HG03442 (cell line): ENCODE measurements around the gene PCK2.
"Not testable (repeated sequence)": the region's sequence is repeated elsewhere in the genome, so short reads cannot be mapped to it uniquely, and the experiment has no call there.

ENCODE experiments used
- ATAC-seq: cut with Tn5 transposase; IDR thresholded peaks from one replicate; pipeline ENCODE4 v1.9.1; 2021; ENCODE audit warnings: mild to moderate bottlenecking, moderate library complexity; ENCODE audit not compliant: unreplicated experiment

Gene PCK2

GRCh38 chr14:24093207-24093900, 757 bp upstream of the PCK2 start:
- no peak for ATAC-seq

DNA sequence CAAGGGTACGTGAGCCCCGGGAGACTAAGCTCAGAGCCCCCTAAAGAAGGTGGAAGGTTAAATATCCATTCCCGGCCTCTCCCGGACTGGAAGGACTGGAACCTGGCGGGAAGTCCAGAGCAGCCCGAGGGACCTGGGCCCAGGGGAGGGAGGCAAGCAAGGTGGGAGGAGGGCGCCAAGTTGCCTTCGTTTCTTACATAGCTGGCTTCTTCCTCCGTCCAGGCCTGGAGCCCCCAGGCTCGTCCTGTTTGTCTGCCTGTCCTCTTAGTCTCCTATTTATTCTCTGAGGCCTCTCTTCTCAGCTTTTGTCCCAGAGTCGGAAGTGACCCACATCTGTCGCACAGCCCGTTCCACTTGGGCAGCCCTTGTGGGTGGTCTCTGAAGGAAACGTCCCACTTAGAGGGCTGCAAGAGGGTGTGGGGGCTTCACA, 745 bp downstream of the PCK2 start:
- no peak for ATAC-seq

GRCh38 chr14:24095271-24096068, 1.4 kb downstream of the PCK2 start:
- ATAC-seq: peak; percentile 74

- ATAC-seq: no peak
These were observed 2.6 kb downstream of the PCK2 start for GRCh38 chr14:24096545-24097181.

DNA sequence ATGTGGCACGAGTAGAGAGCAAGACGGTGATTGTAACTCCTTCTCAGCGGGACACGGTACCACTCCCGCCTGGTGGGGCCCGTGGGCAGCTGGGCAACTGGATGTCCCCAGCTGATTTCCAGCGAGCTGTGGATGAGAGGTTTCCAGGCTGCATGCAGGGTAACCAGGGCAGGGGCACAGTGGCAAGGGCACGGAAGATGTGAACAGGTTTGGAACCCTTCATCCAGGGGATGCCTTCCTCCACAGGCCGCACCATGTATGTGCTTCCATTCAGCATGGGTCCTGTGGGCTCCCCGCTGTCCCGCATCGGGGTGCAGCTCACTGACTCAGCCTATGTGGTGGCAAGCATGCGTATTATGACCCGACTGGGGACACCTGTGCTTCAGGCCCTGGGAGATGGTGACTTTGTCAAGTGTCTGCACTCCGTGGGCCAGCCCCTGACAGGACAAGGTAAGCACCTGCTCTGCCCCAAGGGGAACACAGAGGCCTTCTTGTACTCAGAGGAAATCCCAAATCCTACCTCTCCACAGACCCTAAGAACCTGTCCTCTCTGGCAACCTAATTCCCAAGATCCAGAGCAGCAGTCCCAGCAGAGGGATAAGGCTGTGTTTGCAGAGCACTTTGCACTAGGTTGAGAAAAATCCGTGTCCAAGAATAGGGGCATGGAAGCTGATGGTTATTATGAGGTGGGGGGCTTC, 4.3 kb downstream of the PCK2 start:
- ATAC-seq: no peak

- ATAC-seq: no peak
These were observed 5.1 kb downstream of the PCK2 start for GRCh38 chr14:24098927-24099813.

GRCh38 chr14:24100197-24100981, 6.3 kb downstream of the PCK2 start:
- no peak for ATAC-seq

DNA sequence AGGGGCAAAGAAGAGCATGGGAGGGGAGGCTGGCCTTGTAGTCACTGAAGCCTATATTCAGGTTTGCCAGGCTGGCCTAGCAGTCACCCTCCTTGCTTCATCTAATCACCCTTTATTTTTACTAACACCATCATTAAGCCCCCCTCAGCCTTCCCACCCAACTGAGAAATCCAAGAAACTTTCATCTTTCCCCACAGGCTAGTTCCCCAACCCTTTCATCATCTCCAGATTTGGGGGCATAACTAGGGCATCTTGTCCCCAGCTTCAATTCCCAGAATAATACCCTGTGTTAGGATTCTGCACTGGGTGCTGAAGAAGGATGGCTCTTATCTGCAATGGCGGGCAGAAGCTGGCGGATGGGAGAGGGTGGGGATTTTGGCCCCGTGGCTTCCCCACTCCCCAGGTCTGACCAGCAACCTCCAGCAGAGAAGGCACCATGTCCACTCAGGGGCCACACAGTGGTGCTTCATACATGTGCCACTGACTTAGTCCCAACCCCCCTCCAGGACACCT, 6.9 kb downstream of the PCK2 start:
- ATAC-seq: no peak

- ATAC-seq: no peak
These were observed 8.4 kb downstream of the PCK2 start for GRCh38 chr14:24102357-24103048.

- no peak for ATAC-seq
These were observed 9.3 kb downstream of the PCK2 start for GRCh38 chr14:24103451-24103850.

DNA sequence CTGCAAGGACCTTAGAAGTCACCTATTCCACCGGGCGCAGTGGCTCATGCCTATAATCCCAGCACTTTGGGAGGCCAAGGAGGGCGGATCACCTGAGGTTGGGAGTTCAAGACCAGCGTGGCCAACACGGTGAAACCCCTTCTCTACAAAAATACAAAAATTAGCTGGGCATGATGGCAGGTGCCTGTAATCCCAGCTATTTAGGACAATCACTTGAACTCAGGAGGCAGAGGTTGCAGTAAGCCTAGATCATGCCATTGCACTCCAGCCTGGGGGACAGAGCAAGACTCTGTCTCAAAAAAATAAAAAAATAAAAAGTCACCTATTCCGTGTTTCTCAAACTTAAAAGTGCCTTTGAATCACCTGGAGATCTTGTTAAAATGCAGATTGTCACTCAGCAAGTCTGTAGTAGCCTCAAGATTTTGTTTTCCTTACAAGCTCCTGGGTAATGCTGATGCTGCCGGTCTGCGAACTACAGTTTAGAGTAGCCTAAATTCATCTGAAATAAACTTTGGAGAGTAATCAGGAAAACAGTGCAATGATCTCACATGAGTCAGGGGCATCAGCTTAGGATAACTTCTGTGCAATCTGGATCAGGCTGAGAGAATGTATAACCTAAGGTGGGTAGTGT, 11.6 kb downstream of the PCK2 start:
- ATAC-seq: not testable (repeated sequence)

DNA sequence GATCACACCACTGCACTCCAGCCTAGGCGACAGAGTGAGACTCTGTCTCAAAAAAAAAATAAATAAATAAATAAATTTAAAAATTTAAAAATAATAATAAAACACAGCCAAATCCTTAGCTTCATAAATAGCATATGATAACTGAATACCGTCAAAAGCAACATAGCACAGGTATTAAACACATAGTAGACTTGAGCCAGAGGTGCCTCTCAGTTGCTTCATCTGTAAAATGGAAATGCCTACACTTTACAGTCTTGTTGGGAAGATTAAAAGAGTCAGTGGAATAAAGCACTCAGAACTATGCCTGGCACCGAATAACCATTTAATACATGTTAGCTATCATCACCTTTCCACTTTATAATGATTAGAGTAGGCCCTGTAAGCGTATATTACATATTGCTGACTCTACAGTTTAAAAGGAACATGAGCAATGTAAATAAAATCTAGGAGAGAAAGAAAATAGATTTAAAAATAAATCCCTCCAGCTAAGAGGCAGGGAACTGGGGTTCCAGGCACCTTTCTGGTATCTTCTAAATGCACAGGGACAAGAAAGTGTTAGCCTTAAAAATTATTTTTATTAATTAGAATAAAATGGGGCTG, 12.7 kb downstream of the PCK2 start:
- no peak for ATAC-seq

DNA sequence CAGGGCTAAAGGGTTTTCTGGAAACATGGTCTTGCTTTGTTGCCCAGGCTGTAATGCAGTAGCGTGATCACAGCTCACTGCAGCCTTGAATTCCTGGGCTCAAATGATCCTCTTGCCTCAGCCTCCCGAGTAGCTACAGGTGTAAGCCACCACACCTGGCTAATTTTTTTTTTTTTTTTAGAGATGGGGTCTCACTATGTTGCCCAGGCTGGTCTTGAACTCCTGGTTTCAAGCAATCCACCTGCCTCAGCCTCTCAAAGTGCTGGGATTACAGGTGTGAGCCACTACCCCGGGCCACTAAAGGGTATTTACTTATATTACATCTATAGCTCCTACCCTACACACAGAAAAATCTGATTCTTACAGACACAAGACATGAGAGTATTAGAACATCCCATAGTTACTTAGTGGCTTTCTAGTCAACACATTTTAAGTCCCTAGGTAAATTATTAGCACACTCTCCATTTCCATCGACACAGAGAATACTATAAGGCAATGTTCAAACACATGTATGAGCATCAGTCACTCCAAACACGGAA, 14.3 kb downstream of the PCK2 start:
- no peak for ATAC-seq

DNA sequence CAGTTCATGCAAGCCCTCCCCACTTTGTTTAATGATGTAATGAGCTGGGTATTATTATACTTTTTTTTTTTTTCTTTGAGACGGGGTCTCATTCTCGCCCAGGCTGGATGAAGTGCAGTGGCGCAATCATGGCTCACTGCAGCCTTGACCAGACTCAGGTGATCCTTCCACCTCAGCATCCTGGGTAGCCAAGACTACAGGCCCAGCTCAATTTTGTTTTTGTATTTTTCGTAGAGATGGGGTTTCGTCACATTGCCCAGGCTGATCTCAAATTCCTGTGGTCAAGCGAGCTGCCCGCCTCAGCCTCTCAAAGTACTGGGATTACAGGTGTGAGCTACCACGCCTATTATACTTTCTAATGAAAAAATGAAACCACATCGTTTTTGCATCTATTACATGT, 15.9 kb downstream of the PCK2 start:
- no peak for ATAC-seq

DNA sequence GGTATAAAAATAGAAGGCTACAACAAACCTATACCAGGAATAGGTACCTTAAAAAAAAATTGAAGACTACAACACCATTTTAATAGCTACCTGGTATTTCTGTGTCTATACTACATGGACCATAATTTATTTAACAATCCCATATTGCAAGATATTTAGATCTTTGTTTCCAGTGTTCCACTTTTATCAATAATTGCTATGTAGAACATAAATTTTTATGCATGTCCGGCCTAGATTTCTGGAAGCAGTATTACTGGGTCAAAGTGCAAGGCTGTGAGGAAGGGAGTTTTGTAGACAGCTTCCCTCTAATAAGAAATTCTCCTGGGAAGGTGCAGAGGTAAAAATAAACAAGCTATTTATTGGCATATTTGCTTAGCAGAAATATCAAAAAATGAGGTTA, 16.4 kb downstream of the PCK2 start:
- no peak for ATAC-seq

- no peak for ATAC-seq
These were observed 19.3 kb downstream of the PCK2 start for GRCh38 chr14:24113379-24113800.

DNA sequence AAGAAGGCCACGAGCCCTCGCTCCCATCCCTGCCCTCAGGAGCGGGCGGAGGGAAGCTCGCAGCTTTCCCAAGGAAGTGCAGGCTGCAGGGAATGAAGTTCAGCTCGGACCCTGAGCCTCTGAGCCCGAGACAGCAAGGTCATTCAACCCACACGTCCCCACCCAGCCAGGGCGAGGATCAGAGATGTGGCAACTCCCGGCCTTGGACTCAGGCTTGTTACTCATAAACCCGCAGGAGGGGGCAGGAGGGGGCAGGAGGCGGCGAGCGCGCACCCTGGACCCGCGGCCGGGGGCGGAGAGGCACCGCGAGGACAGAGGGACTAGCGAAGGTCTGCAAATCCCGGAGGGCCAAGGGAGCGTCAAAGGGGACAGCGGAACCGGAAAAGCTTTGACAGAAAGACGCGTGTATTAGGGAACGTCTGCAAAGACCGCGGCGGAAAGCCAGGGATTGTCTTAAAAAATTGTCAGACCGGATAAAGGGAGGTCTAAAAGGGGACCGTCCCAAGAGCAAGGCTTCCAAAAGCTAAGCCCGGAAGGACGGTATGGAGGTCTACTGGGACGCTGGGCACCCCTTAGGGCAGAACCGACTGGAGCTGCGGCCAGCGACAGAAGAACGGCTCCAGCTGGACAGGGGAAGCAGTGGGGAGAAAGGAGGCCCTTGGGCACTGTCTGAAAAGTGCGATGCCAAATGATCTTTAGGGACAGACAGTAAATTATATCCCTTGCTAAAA, 19.9 kb downstream of the PCK2 start:
- peak; percentile 25 for ATAC-seq
